H1 (cell line): ENCODE measurements around the gene NAGS.

Experiments
- ATF3 ChIP-seq: IDR thresholded peaks from 2 replicates; pipeline ENCODE4 v1.6.1; 2011; ENCODE audit warnings: low read depth, mild to moderate bottlenecking, low read length; ENCODE audit not compliant: insufficient read depth
- CBX5 ChIP-seq: fragments of 300-800, 300-1000 bp; sonication (generic); IDR thresholded peaks from 2 replicates; pipeline ENCODE4 v1.7.1; 2016; ENCODE audit warnings: antibody characterized with exemption, low read length, low read depth
- CEBPB ChIP-seq: IDR thresholded peaks from 2 replicates; pipeline ENCODE4 v1.6.1; 2012; ENCODE audit warnings: low read depth, low read length
- EZH2 ChIP-seq: fragments of 200-600 bp; sonication (generic); IDR thresholded peaks from 2 replicates; pipeline ENCODE4 v1.7.1; 2012; ENCODE audit warnings: low read depth, mild to moderate bottlenecking, moderate library complexity, low read length, inconsistent platforms; ENCODE audit not compliant: severe bottlenecking
- KDM1A ChIP-seq: fragments of 200-600, 300-600 bp; sonication (generic); IDR thresholded peaks from 2 replicates; pipeline ENCODE4 v1.7.1; 2016; ENCODE audit warnings: mild to moderate bottlenecking, low read length, borderline replicate concordance
- PHF8 ChIP-seq: fragments of 200-600 bp; sonication (generic); conservative IDR thresholded peaks from 2 replicates; pipeline ENCODE4 v1.7.1; 2012; ENCODE audit warnings: low read depth, mild to moderate bottlenecking, inconsistent platforms, low read length, moderate library complexity
- POLR2A ChIP-seq, 2 experiments: IDR thresholded peaks; 1 replicate in 1 of 2; 2 replicates in 1 of 2; pipeline ENCODE4 v1.6.1; 2011; ENCODE audit warnings: low read depth in 2 of 2, low read length in 2 of 2, mild to moderate bottlenecking in 2 of 2; ENCODE audit errors: control extremely low read depth in 1 of 2
- POLR2AphosphoS5 ChIP-seq: IDR thresholded peaks from 2 replicates; pipeline ENCODE4 v1.6.1; 2011; ENCODE audit warnings: low read depth, low read length
- TEAD4 ChIP-seq: IDR thresholded peaks from 2 replicates; pipeline ENCODE4 v1.6.1; 2012; ENCODE audit warnings: low read depth, low read length, inconsistent platforms, mixed read lengths
- TF ChIP-seq, protein P1 (sequence below): IDR thresholded peaks from 2 replicates; pipeline ENCODE4 v1.6.1; 2012; ENCODE audit warnings: inconsistent platforms
- TF ChIP-seq, protein P2 (sequence below), 3 experiments: IDR thresholded peaks; 1 replicate in 2 of 3; 2 replicates in 1 of 3; pipeline versions ENCODE4 v1.5.1 to v1.6.1; 2011; ENCODE audit warnings: low read length in 3 of 3, mild to moderate bottlenecking in 3 of 3, inconsistent platforms in 2 of 3, low read depth in 1 of 3, moderate library complexity in 1 of 3; ENCODE audit not compliant: insufficient read depth in 1 of 3; ENCODE audit errors: control extremely low read depth in 1 of 3

DNA sequence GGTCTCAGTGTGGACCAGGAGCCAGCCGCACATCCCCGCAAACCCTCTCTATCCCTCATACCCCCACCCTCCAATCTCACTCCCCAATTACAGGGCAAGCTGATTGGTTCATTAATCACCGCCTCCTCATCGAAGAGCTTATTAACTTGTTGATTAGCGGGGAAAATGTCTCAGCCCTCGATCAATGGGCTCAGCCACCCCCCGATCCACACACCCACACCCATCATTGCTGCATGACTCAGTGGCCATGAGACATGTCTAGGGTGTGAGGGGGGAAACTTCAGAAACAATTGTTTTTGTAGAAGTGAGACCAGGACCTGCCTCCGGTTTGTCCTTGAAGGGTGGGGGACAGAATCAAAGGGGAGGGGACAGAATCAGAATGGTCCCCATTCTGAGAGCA lies 48.2 kb upstream of the NAGS start:
- TF ChIP-seq KDM1A (no peak), CBX5 (no peak), TEAD4 (no peak), CEBPB (no peak), ATF3 (no peak), EZH2 (no peak), POLR2AphosphoS5 (no peak), POLR2A (IDR thresholded peaks at IDR 0.05; ENCODE audit: control extremely low read depth in 1 of 2, low read depth in 2 of 2, low read length in 2 of 2) (no peak), PHF8 (no peak)
- TF ChIP-seq, protein P1, sequence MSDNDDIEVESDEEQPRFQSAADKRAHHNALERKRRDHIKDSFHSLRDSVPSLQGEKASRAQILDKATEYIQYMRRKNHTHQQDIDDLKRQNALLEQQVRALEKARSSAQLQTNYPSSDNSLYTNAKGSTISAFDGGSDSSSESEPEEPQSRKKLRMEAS: no peak
- TF ChIP-seq, protein P2, sequence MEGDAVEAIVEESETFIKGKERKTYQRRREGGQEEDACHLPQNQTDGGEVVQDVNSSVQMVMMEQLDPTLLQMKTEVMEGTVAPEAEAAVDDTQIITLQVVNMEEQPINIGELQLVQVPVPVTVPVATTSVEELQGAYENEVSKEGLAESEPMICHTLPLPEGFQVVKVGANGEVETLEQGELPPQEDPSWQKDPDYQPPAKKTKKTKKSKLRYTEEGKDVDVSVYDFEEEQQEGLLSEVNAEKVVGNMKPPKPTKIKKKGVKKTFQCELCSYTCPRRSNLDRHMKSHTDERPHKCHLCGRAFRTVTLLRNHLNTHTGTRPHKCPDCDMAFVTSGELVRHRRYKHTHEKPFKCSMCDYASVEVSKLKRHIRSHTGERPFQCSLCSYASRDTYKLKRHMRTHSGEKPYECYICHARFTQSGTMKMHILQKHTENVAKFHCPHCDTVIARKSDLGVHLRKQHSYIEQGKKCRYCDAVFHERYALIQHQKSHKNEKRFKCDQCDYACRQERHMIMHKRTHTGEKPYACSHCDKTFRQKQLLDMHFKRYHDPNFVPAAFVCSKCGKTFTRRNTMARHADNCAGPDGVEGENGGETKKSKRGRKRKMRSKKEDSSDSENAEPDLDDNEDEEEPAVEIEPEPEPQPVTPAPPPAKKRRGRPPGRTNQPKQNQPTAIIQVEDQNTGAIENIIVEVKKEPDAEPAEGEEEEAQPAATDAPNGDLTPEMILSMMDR (IDR thresholded peaks at IDR 0.05; ENCODE audit: control extremely low read depth in 1 of 3, insufficient read depth in 1 of 3, low read depth in 1 of 3, low read length in 3 of 3): no peak
